Caco-2 (cell line): ENCODE measurements around the gene CHMP6. TPM values are rescaled to one million over a fixed set of nuclear protein-coding genes. Genes with fewer than 3 reads are reported as not detected.

Source experiments
- BruUV-seq: library from RNA; stranded (reverse); fragments of 400-500 nt; replicated peaks from 2 replicates; lab custom pipeline; 2021; lab: Mats Ljungman, UMichigan
- CTCF ChIA-PET: fragments of 300-600 bp; sonication (Branson Sonifier 250); formaldehyde crosslinking; loops from one replicate; lab custom pipeline; 2022; ENCODE audit warnings: antibody characterized with exemption; lab: Charles Lee
- POLR2A ChIA-PET: fragments of 300-600 bp; sonication (Branson Sonifier 250); formaldehyde crosslinking; loops from one replicate; lab custom pipeline; 2022; ENCODE audit warnings: antibody characterized with exemption; lab: Charles Lee
- DNase-seq, 2 experiments: peaks; one replicate each; pipeline versions ENCODE4 v3.0.0 to v3.0.0-alpha.2; 2020 to 2022
- H3K27me3 ChIP-seq: replicated peaks from 2 replicates; pipeline ENCODE4 v1.6.0; 2011; ENCODE audit warnings: low read length; ENCODE audit not compliant: control insufficient read depth, insufficient read depth
- H3K36me3 ChIP-seq: 2 replicates; pipeline ENCODE4 v1.5.1; 2011; ENCODE audit warnings: low read length; ENCODE audit not compliant: control insufficient read depth, insufficient read depth
- H3K4me1 ChIP-seq: fragments of 250-450 bp; sonication (Bioruptor Pico); 2 replicates; pipeline ENCODE4 v1.5.1; 2020; ENCODE audit warnings: mild to moderate bottlenecking
- H3K4me3 ChIP-seq: 2 replicates; pipeline ENCODE4 v1.5.1; 2011; ENCODE audit warnings: low read depth, mild to moderate bottlenecking, control low read depth, low read length
- H3K9me3 ChIP-seq: fragments of 250-450 bp; sonication (Bioruptor Pico); 2 replicates; pipeline ENCODE4 v1.5.1; 2020; ENCODE audit warnings: mild to moderate bottlenecking, moderate library complexity
- H3K27ac Mint-ChIP-seq: one replicate; pipeline ENCODE4 v1.8.0; 2022; ENCODE audit warnings: mixed read lengths; ENCODE audit not compliant: unreplicated experiment
- H3K27me3 Mint-ChIP-seq: one replicate; pipeline ENCODE4 v1.8.0; 2022; ENCODE audit warnings: mixed read lengths; ENCODE audit not compliant: insufficient read depth, unreplicated experiment
- H3K36me3 Mint-ChIP-seq: one replicate; pipeline ENCODE4 v1.8.0; 2022; ENCODE audit warnings: mild to moderate bottlenecking, mixed read lengths; ENCODE audit not compliant: insufficient read depth, unreplicated experiment
- H3K4me1 Mint-ChIP-seq: one replicate; pipeline ENCODE4 v1.8.0; 2022; ENCODE audit warnings: low read depth, mixed read lengths; ENCODE audit not compliant: unreplicated experiment
- H3K4me3 Mint-ChIP-seq: one replicate; pipeline ENCODE4 v1.8.0; 2022; ENCODE audit warnings: mild to moderate bottlenecking, moderate library complexity, mixed read lengths; ENCODE audit not compliant: unreplicated experiment
- H3K9me3 Mint-ChIP-seq: one replicate; pipeline ENCODE4 v1.8.0; 2022; ENCODE audit warnings: mixed read lengths; ENCODE audit not compliant: unreplicated experiment
- CTCF ChIP-seq, 2 experiments: fragments of 200-600 bp in 1 of 2; IDR thresholded peaks; 1 replicate in 1 of 2; 2 replicates in 1 of 2; pipeline versions ENCODE4 v1.5.1 to v1.8.0; 2011 to 2022; ENCODE audit warnings: antibody characterized with exemption in 1 of 2, control low read depth in 1 of 2, inconsistent platforms in 1 of 2, low read depth in 1 of 2, low read length in 1 of 2, mild to moderate bottlenecking in 1 of 2, moderate library complexity in 1 of 2; ENCODE audit not compliant: insufficient read depth in 1 of 2, severe bottlenecking in 1 of 2, unreplicated experiment in 1 of 2
- intact Hi-C: fragments of 100-400 bp; cut with micrococcal nuclease; formaldehyde crosslinking; loops from one replicate; pipeline ENCODE4 v1.10.0; 2022; ENCODE audit not compliant: unreplicated experiment
- total RNA-seq: library from RNA; stranded (reverse); gene quantifications from 2 replicates; pipeline ENCODE4 v1.2.3, GENCODE V29; 2022

The CHMP6 gene
- total RNA-seq, 1 experiment from 2014 or later = 23.2 TPM

- no peak for DNase-seq
- intact Hi-C loops = no loop called here
- Mint-ChIP-seq H3K4me3 (no peak overlapping the region), H3K9me3 (no peaks in the 10 kb centered on the region), H3K36me3 (peaks cover 43% of the 10 kb centered on the region), H3K27me3 (no peaks in the 10 kb centered on the region), H3K27ac (no peak overlapping the region), H3K4me1 (no peaks in the 10 kb centered on the region)
- no peaks in the 10 kb centered on the region for H3K4me1 ChIP-seq
- no peak overlapping the region for H3K4me3 ChIP-seq
- H3K27me3 ChIP-seq = no peaks in the 10 kb centered on the region
- no peaks in the 10 kb centered on the region for H3K9me3 ChIP-seq
- TF ChIP-seq CTCF (IDR thresholded peaks at IDR 0.05; ENCODE audit: insufficient read depth in 1 of 2, low read depth in 1 of 2, low read length in 1 of 2, severe bottlenecking in 1 of 2, unreplicated experiment in 1 of 2) = no peak
- H3K36me3 ChIP-seq = no peaks in the 10 kb centered on the region
- ChIA-PET CTCF (no interaction called here), POLR2A (no interaction called here)
- BruUV-seq = no TSS peak
These were observed 26.6 kb upstream of the CHMP6 start for GRCh38 chr17:80964859-80965580.

- DNase-seq = no peak
- Mint-ChIP-seq H3K9me3 (no peaks in the 10 kb centered on the region), H3K27me3 (no peaks in the 10 kb centered on the region), H3K4me3 (no peak overlapping the region), H3K36me3 (peaks cover 49% of the 10 kb centered on the region), H3K4me1 (no peaks in the 10 kb centered on the region), H3K27ac (no peak overlapping the region)
- Histone ChIP-seq H3K4me1 (no peaks in the 10 kb centered on the region), H3K4me3 (no peak overlapping the region), H3K27me3 (no peaks in the 10 kb centered on the region), H3K36me3 (no peaks in the 10 kb centered on the region), H3K9me3 (no peaks in the 10 kb centered on the region)
- intact Hi-C loops = no loop called here
- CTCF ChIA-PET = no interaction called here
- POLR2A ChIA-PET = no interaction called here
- no TSS peak for BruUV-seq
- no peak for TF ChIP-seq CTCF (IDR thresholded peaks at IDR 0.05; ENCODE audit: insufficient read depth in 1 of 2, low read depth in 1 of 2, low read length in 1 of 2, severe bottlenecking in 1 of 2, unreplicated experiment in 1 of 2)
These were observed 26.0 kb upstream of the CHMP6 start for GRCh38 chr17:80965606-80966005.

- DNase-seq = no peak
- peaks cover 39% of the 10 kb centered on the region for H3K36me3 Mint-ChIP-seq
- H3K27ac Mint-ChIP-seq = no peak overlapping the region
- intact Hi-C loops = no loop called here
- H3K4me1 Mint-ChIP-seq = no peaks in the 10 kb centered on the region
- Histone ChIP-seq H3K36me3 (no peaks in the 10 kb centered on the region), H3K4me3 (no peak overlapping the region), H3K27me3 (no peaks in the 10 kb centered on the region), H3K9me3 (no peaks in the 10 kb centered on the region), H3K4me1 (no peaks in the 10 kb centered on the region)
- CTCF ChIA-PET = no interaction called here
- H3K9me3 Mint-ChIP-seq = no peaks in the 10 kb centered on the region
- no TSS peak for BruUV-seq
- TF ChIP-seq CTCF (IDR thresholded peaks at IDR 0.05; ENCODE audit: insufficient read depth in 1 of 2, low read depth in 1 of 2, low read length in 1 of 2, severe bottlenecking in 1 of 2, unreplicated experiment in 1 of 2) = no peak
- no peak overlapping the region for H3K4me3 Mint-ChIP-seq
- no peaks in the 10 kb centered on the region for H3K27me3 Mint-ChIP-seq
- POLR2A ChIA-PET = no interaction called here
These were observed 24.2 kb upstream of the CHMP6 start for GRCh38 chr17:80967404-80967872.
